ENCODE data around the gene TMEM233. TPM values are rescaled to one million over a fixed set of nuclear protein-coding genes. Genes with fewer than 3 reads are reported as not detected.

TMEM233 gene
- total RNA-seq, 2 donors from 2014 or later: 0.10 to 0.13 TPM

GRCh38 chr12:119659289-119659897, 65.8 kb downstream of the TMEM233 start:
- Histone ChIP-seq H3K4me3 (no peak overlapping the region), H3K9me3 (no peaks in the 10 kb centered on the region), H3K4me1 (no peaks in the 10 kb centered on the region), H3K27ac (no peak overlapping the region), H3K36me3 (no peaks in the 10 kb centered on the region), H3K27me3 (no peaks in the 10 kb centered on the region), H3K9ac (ENCODE audit: low read depth in 2 of 2, low read length in 2 of 2) (no peak overlapping the region)
- TF ChIP-seq CTCF (IDR thresholded peaks at IDR 0.05): peak; percentile 95
- intact Hi-C loops (cut with DNase I): loop anchor here (5.0 kb wide), 1 partner anchor 123 kb away; no protein-coding TSS in a partner anchor
- peak; percentile 43 for DNase-seq

- Histone ChIP-seq H3K27ac (no peak overlapping the region), H3K27me3 (no peaks in the 10 kb centered on the region), H3K9ac (ENCODE audit: low read depth in 2 of 2, low read length in 2 of 2) (no peak overlapping the region), H3K9me3 (no peaks in the 10 kb centered on the region), H3K4me3 (no peak overlapping the region), H3K4me1 (no peaks in the 10 kb centered on the region), H3K36me3 (no peaks in the 10 kb centered on the region)
- no peak for TF ChIP-seq CTCF (IDR thresholded peaks at IDR 0.05)
- DNase-seq: no peak
- intact Hi-C loops (cut with DNase I): loop anchor here (5.0 kb wide), 1 partner anchor 37 kb away; no protein-coding TSS in a partner anchor
These were observed 66.5 kb downstream of the TMEM233 start for GRCh38 chr12:119660076-119660475.

GRCh38 chr12:119661882-119662281, 68.3 kb downstream of the TMEM233 start:
- Histone ChIP-seq H3K9ac (ENCODE audit: low read depth in 2 of 2, low read length in 2 of 2) (no peak overlapping the region), H3K9me3 (no peaks in the 10 kb centered on the region), H3K36me3 (no peaks in the 10 kb centered on the region), H3K4me1 (no peaks in the 10 kb centered on the region), H3K27ac (no peak overlapping the region), H3K4me3 (no peak overlapping the region), H3K27me3 (no peaks in the 10 kb centered on the region)
- no peak for TF ChIP-seq CTCF (IDR thresholded peaks at IDR 0.05)
- DNase-seq: no peak
- intact Hi-C loops (cut with DNase I): loop anchor here (5.0 kb wide), 1 partner anchor 35 kb away; no protein-coding TSS in a partner anchor

GRCh38 chr12:119664642-119665041, 71.1 kb downstream of the TMEM233 start:
- H3K27me3 ChIP-seq: no peaks in the 10 kb centered on the region
- no peak for TF ChIP-seq CTCF (IDR thresholded peaks at IDR 0.05)
- H3K9me3 ChIP-seq: no peaks in the 10 kb centered on the region
- DNase-seq: no peak
- H3K9ac ChIP-seq (ENCODE audit: low read depth in 2 of 2, low read length in 2 of 2): no peak overlapping the region
- H3K27ac ChIP-seq: no peak overlapping the region
- intact Hi-C loops (cut with DNase I): loop anchor here (5.0 kb wide), 1 partner anchor 33 kb away; no protein-coding TSS in a partner anchor
- H3K36me3 ChIP-seq: no peaks in the 10 kb centered on the region
- no peaks in the 10 kb centered on the region for H3K4me1 ChIP-seq
- no peak overlapping the region for H3K4me3 ChIP-seq

GRCh38 chr12:119665164-119665929, 71.8 kb downstream of the TMEM233 start:
- no peaks in the 10 kb centered on the region for H3K9me3 ChIP-seq
- TF ChIP-seq CTCF (IDR thresholded peaks at IDR 0.05): no peak
- no peaks in the 10 kb centered on the region for H3K27me3 ChIP-seq
- intact Hi-C loops (cut with DNase I): no loop called here
- no peak overlapping the region for H3K27ac ChIP-seq
- no peaks in the 10 kb centered on the region for H3K36me3 ChIP-seq
- no peak overlapping the region for H3K9ac ChIP-seq (ENCODE audit: low read depth in 2 of 2, low read length in 2 of 2)
- H3K4me1 ChIP-seq: no peaks in the 10 kb centered on the region
- no peak overlapping the region for H3K4me3 ChIP-seq
- peak; percentile 30 for DNase-seq
